K562 (cell line): ENCODE data around the gene LYAR. TPM values are rescaled to one million over a fixed set of nuclear protein-coding genes. Genes with fewer than 3 reads are reported as not detected.

Experiments used
- CEBPG ChIP-seq, 3 experiments: fragments of 200-800 bp in 1 of 3; sonication (Bioruptor generic) in 1 of 3; sonication (generic) in 1 of 3; formaldehyde crosslinking in 1 of 3; IDR thresholded peaks in 2 of 3; conservative IDR thresholded peaks in 1 of 3; 2 replicates each; pipeline versions ENCODE4 v1.6.1 to v1.8.0; 2016 to 2022; ENCODE audit warnings: missing compliant biosample characterization in 2 of 3, missing genetic modification characterization in 2 of 3, mild to moderate bottlenecking in 1 of 3, missing genetic modification reagents in 1 of 3
- REST ChIP-seq, 2 experiments: fragments of 450-650 bp; formaldehyde crosslinking in 1 of 2; IDR thresholded peaks; 2 replicates each; pipeline versions ENCODE4 v1.4.0 to v1.6.1; 2014 to 2020; ENCODE audit warnings: mild to moderate bottlenecking in 2 of 2, borderline replicate concordance in 1 of 2, low read depth in 1 of 2
- polyA plus RNA-seq, 8 experiments: library from polyadenylated mRNA; depleted of rRNA in 4 of 8; stranded (reverse) in 5 of 8; unstranded in 3 of 8; fragments of >200 nt; fragmentation: Nextera tagmentation in 2 of 8; fragmentation: Illumina TruSeq in 1 of 8; extraction: Ambion mirVana in 2 of 8; extraction: Trizol in 1 of 8; gene quantifications; 2 replicates each; pipeline versions ENCODE4 v1.2.1 to v1.2.3, GENCODE V29; 2011 to 2014; ENCODE audit warnings: inconsistent platforms in 1 of 8, missing spikeins in 1 of 8
- total RNA-seq, 7 experiments: library from RNA; depleted of rRNA in 6 of 7; stranded (reverse); fragments of >200 nt in 6 of 7; fragmentation: Illumina TruSeq in 2 of 7; extraction: Trizol in 2 of 7; gene quantifications; 2 replicates each; pipeline versions ENCODE4 v1.2.1 to v1.2.3, GENCODE V29; 2011 to 2021; ENCODE audit warnings: low replicate concordance in 1 of 7

Gene LYAR
- total and polyA plus RNA-seq, 9 of the 15 experiments (the other 6 are each of a cell fraction or from before 2014, with no cell fraction given) = 28.3 to 172 (median 127) TPM

- TF ChIP-seq REST (IDR thresholded peaks at IDR 0.05; ENCODE audit: borderline replicate concordance) (peak; percentile 20; the same call in 1 of the 2 replicates), REST (CRISPR knock-in tag; IDR thresholded peaks at IDR 0.05; ENCODE audit: low read depth) (no peak), CEBPG (CRISPR knock-in tag; IDR thresholded peaks at IDR 0.05) (peak; percentile 69), CEBPG (tag; conservative IDR thresholded peaks at IDR 0.05 in 1 of 2, IDR thresholded peaks at IDR 0.05 in 1 of 2) (peak; percentile 59 to 65)
These were observed 18.0 kb downstream of the LYAR start (continued) for GRCh38 chr4:4271912-4272311.
